Thyroid gland (tissue), 4 donors: ENCODE results near the gene UBE2H. TPM values are rescaled to one million over a fixed set of nuclear protein-coding genes. Genes with fewer than 3 reads are reported as not detected.

ENCODE experiments used
- DNase-seq, 2 donors: peaks; one replicate each; pipeline ENCODE4 v3.0.0-alpha.2; 2019
- H3K27ac ChIP-seq, 3 donors: fragments of 200-600 bp; sonication (generic); 1 replicate in 2 of 3; 2 replicates in 1 of 3; pipeline ENCODE4 v1.5.1; 2016 to 2019; ENCODE audit warnings: mild to moderate bottlenecking in 1 of 3, moderate library complexity in 1 of 3
- H3K27me3 ChIP-seq: fragments of 200-600 bp; sonication (generic); one replicate; pipeline ENCODE4 v1.5.1; 2019
- H3K36me3 ChIP-seq, 2 donors: fragments of 200-600 bp; sonication (generic); one replicate each; pipeline ENCODE4 v1.5.1; 2016 to 2019
- H3K4me1 ChIP-seq, 2 donors: fragments of 200-600 bp; sonication (generic); one replicate each; pipeline ENCODE4 v1.5.1; 2017 to 2019
- H3K4me3 ChIP-seq, 3 donors: fragments of 200-600 bp; sonication (generic); replicated peaks in 1 of 3; 1 replicate in 2 of 3; 2 replicates in 1 of 3; pipeline ENCODE4 v1.5.1; 2016; ENCODE audit warnings: mild to moderate bottlenecking in 1 of 3
- H3K9me3 ChIP-seq: fragments of 200-600 bp; sonication (generic); one replicate; pipeline ENCODE4 v1.5.1; 2017
- POLR2A ChIP-seq, 2 donors: fragments of 450-650 bp; IDR thresholded peaks; one replicate each; pipeline ENCODE4 v1.6.1; 2017; ENCODE audit warnings: antibody characterized with exemption in 2 of 2, mild to moderate bottlenecking in 2 of 2, moderate library complexity in 1 of 2
- WGBS, 2 donors: methylation state at CpG; one replicate each; pipeline ENCODE4 v1.1.5; 2017; 5-methylcytosine and 5-hydroxymethylcytosine counted together
- intact Hi-C: fragments of 100-400 bp; cut with DNase I; formaldehyde crosslinking; loops from one replicate; pipeline ENCODE4 v1.15.1; 2023
- total RNA-seq, 4 donors: library from RNA; depleted of rRNA; stranded (reverse); fragments of >200 nt; gene quantifications; one replicate each; pipeline ENCODE4 v1.2.3, GENCODE V29; 2016
- TF ChIP-seq, protein P1 (sequence below), 6 experiments: fragments of 200-600 bp in 3 of 6; fragments of 450-650 bp in 3 of 6; sonication (generic) in 3 of 6; IDR thresholded peaks; one replicate each; pipeline ENCODE4 v1.5.1; 2016 to 2019; ENCODE audit warnings: antibody characterized with exemption in 6 of 6, mild to moderate bottlenecking in 2 of 6, inconsistent platforms in 1 of 6, moderate library complexity in 1 of 6

The UBE2H gene
- total RNA-seq, 4 donors from 2014 or later, result 97.7 to 156 (median 122) TPM

DNA sequence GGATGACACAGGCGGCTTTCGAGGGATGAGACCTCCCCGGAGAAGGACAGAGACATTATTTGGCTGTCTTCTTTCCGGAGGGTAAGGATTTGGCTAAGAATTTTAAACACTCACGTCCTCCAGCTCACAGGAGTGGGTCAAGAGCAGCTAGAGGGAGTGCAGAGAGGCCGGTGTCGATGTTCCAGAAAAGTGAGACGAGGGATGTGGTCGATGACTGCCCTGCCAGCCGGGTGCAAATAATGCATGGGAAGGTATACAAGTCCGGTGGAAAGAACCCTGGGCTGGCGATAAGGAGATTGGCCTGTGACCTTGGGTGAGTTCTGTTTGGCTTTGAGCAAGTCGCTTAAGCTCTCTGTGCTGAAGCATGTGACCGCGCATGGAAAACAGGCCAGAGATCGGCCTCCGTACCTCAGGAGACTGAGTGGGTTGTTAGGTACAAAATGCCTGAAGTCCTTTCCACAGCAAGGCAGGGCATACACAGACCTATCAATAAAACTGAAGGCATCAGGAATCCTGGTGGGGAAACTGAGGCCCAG lies 149.1 kb downstream of the UBE2H start:
- WGBS, 2 donors, result 82 to 83% methylated on average over 17 of the region's 17 CpGs
- no peak for DNase-seq
- Histone ChIP-seq H3K4me1 (no peaks in the 10 kb centered on the region), H3K4me3 (no peak overlapping the region), H3K9me3 (no peaks in the 10 kb centered on the region), H3K36me3 (no peaks in the 10 kb centered on the region), H3K27ac (no peak overlapping the region), H3K27me3 (no peaks in the 10 kb centered on the region)
- intact Hi-C loops, result no loop called here
- TF ChIP-seq, protein P1, sequence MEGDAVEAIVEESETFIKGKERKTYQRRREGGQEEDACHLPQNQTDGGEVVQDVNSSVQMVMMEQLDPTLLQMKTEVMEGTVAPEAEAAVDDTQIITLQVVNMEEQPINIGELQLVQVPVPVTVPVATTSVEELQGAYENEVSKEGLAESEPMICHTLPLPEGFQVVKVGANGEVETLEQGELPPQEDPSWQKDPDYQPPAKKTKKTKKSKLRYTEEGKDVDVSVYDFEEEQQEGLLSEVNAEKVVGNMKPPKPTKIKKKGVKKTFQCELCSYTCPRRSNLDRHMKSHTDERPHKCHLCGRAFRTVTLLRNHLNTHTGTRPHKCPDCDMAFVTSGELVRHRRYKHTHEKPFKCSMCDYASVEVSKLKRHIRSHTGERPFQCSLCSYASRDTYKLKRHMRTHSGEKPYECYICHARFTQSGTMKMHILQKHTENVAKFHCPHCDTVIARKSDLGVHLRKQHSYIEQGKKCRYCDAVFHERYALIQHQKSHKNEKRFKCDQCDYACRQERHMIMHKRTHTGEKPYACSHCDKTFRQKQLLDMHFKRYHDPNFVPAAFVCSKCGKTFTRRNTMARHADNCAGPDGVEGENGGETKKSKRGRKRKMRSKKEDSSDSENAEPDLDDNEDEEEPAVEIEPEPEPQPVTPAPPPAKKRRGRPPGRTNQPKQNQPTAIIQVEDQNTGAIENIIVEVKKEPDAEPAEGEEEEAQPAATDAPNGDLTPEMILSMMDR (IDR thresholded peaks at IDR 0.05), result no peak
- TF ChIP-seq POLR2A (IDR thresholded peaks at IDR 0.05), result no peak

DNA sequence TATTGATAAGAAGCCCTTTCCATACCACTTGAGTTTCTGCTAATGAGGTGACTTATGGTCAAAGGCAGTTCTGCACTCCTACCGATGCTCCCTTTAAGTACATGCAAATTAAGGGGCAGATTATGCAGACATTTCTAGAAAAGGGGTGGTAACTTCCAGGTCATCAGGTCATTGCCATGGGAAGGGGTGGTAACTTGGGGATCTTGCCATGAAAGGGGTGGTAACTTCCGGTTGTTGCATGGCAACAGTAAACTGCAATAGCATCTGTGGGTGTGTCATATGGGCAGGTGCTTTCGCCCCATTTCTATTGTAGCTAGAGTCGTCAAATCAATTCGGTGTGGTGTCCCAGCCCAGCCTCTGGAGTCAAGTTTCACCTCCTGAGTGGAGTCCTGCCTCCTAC lies 150.9 kb downstream of the UBE2H start:
- intact Hi-C loops, result no loop called here

DNA sequence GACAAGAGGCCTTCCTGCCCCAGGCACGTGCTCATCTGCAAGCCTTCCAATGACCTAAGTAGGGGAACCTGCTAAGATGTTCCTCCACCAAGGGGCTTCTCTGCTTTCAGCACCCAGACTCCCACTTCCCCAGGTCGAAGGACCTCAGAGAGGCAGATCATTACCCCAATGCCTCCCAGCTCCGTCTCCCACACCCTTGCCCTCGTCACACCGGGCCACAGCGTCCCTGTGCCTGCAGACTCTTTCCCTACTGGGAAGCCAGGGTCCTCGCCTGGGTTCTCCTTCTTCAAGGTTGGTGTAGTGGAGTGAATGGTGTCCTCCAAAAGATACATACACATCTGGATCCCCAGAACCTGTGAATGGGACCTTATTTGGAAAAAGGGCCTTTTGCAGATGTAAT lies 151.9 kb downstream of the UBE2H start:
- H3K9me3 ChIP-seq, result no peaks in the 10 kb centered on the region
- no peaks in the 10 kb centered on the region for H3K36me3 ChIP-seq
- TF ChIP-seq, protein P1 (IDR thresholded peaks at IDR 0.05), result no peak
- TF ChIP-seq POLR2A (IDR thresholded peaks at IDR 0.05), result no peak
- no peaks in the 10 kb centered on the region for H3K4me1 ChIP-seq
- DNase-seq, result no peak
- 84 to 90% methylated on average over 7 of the region's 7 CpGs for WGBS, 2 donors
- H3K4me3 ChIP-seq, result no peak overlapping the region
- intact Hi-C loops, result no loop called here
- H3K27ac ChIP-seq, result no peak overlapping the region
- H3K27me3 ChIP-seq, result no peaks in the 10 kb centered on the region

More for the DNA sequence above, 150.9 kb downstream of the UBE2H start:
- Histone ChIP-seq H3K4me1 (no peaks in the 10 kb centered on the region), H3K36me3 (no peaks in the 10 kb centered on the region), H3K27me3 (no peaks in the 10 kb centered on the region), H3K27ac (no peak overlapping the region), H3K9me3 (no peaks in the 10 kb centered on the region), H3K4me3 (no peak overlapping the region)
- no peak for DNase-seq
- 67 to 70% methylated on average over 2 to 5 of the region's 5 CpGs for WGBS, 2 donors
- TF ChIP-seq, protein P1 (IDR thresholded peaks at IDR 0.05), result no peak
- no peak for TF ChIP-seq POLR2A (IDR thresholded peaks at IDR 0.05)

DNA sequence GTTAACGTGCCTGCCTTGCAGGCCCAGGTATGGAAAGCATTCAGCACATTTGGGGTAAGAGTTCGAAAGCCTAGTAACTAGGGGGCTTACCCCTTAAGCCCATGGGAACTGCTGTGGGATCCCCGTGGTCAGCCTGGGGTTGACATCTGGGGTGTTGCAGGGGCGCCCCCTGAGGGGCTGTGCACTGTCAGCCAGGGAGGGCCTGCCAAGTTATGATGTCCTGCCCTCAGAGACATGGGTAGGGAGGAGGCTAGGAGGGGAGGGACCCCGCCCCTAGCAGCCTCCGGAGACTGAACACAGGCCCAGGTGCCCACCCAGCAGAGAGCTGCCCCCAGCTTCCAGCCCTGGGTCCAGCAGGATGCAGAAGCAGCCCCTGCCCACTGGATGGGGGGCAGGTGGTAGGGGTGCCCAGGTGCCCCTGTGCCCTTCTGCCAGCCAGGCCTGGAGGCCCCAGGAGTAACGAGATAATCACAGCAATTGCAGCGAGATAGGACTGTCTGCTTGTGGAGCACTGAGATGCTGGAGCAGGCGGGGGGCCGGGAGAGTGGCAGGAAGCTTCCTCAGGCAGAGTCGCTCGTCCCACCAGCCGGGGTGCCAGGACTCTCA lies 153.3 kb downstream of the UBE2H start:
- no peaks in the 10 kb centered on the region for H3K36me3 ChIP-seq
- no peak for DNase-seq
- H3K27me3 ChIP-seq, result no peaks in the 10 kb centered on the region
- TF ChIP-seq, protein P1 (IDR thresholded peaks at IDR 0.05), result no peak
- TF ChIP-seq POLR2A (IDR thresholded peaks at IDR 0.05), result no peak
- no peaks in the 10 kb centered on the region for H3K9me3 ChIP-seq
- H3K27ac ChIP-seq, result no peak overlapping the region
- intact Hi-C loops, result no loop called here
- H3K4me3 ChIP-seq, result no peak overlapping the region
- 76 to 85% methylated on average over 6 to 11 of the region's 13 CpGs for WGBS, 2 donors
- no peaks in the 10 kb centered on the region for H3K4me1 ChIP-seq

DNA sequence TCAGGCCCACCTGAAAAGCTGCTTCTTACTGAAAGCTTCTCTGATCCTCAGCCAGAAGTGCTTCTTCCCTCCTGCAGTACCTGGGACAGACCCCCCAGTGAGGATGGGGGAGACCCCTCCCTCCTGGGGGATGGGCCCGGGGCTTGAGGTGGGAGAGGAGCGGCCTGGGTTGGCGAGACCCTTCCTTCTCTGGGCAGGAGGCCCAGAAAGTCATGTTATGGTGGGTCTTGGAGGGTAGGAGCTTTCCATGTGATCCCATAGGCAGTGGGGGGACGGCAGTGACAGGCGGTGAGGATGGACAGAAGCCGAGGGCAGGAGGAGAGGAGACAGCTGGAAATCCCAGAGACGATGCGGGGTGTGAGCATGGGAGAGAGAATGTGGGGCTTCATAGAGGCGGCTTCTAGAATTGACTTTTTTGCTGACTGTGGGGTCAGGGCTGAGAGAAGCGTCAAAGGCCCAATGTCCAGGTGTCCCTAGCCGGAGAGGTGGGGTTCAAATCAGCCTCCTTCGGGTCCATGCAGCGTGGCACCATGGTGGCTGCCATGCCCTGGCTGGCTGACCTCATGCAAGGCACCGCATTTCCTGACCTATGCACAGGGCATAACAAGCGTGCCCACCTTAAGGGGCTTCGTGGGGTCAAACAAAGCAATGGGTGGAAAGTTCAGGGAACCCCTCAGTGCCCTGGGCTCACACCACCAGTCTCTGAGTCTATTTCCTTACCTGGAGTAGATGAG lies 154.0 kb downstream of the UBE2H start:
- Histone ChIP-seq H3K9me3 (no peaks in the 10 kb centered on the region), H3K27ac (no peak overlapping the region), H3K4me1 (no peaks in the 10 kb centered on the region), H3K27me3 (no peaks in the 10 kb centered on the region), H3K36me3 (no peaks in the 10 kb centered on the region), H3K4me3 (no peak overlapping the region)
- DNase-seq, result no peak
- intact Hi-C loops, result no loop called here
- TF ChIP-seq POLR2A (IDR thresholded peaks at IDR 0.05), result no peak
- TF ChIP-seq, protein P1 (IDR thresholded peaks at IDR 0.05), result no peak
- WGBS, 2 donors, result 89 to 91% methylated on average over 14 to 16 of the region's 16 CpGs
